CD4-positive, alpha-beta T cell (primary cell): ENCODE data around the gene SIDT2. TPM values are rescaled to one million over a fixed set of nuclear protein-coding genes. Genes with fewer than 3 reads are reported as not detected.
A peak's percentile ranks its signal among the peaks of the same experiment; 100 is the strongest.

Experiments
- ATAC-seq: fragments of 200-7000 bp; cut with Tn5 transposase; one replicate; pipeline ENCODE4 v1.10.0; 2022; ENCODE audit warnings: mild to moderate bottlenecking; ENCODE audit not compliant: poor library complexity
- CTCF ChIA-PET: fragments of 350-600 bp; sonication (Branson Sonifier 250); formaldehyde crosslinking; loops from one replicate; lab custom pipeline; 2021; ENCODE audit warnings: antibody characterized with exemption, inconsistent platforms; lab: Charles Lee
- POLR2A ChIA-PET: fragments of 350-600 bp; sonication (Branson Sonifier 250); formaldehyde crosslinking; loops from one replicate; lab custom pipeline; 2021; ENCODE audit warnings: antibody characterized with exemption, inconsistent platforms; lab: Charles Lee
- DNase-seq, 14 experiments: peaks; one replicate each; pipeline ENCODE4 v3.0.0-alpha.2; 2013 to 2020; ENCODE audit warnings: mixed read lengths in 2 of 14
- H3K27ac ChIP-seq, 2 donors: one replicate each; pipeline versions ENCODE4 v1.5.1 to v1.7.0; 2013; ENCODE audit warnings: low read length in 2 of 2, low read depth in 1 of 2, mild to moderate bottlenecking in 1 of 2
- H3K27me3 ChIP-seq, 2 experiments: 1 replicate in 1 of 2; 2 replicates in 1 of 2; pipeline versions ENCODE4 v1.6.1 to v1.7.0; 2013; ENCODE audit warnings: low read length in 2 of 2, control low read depth in 1 of 2, mild to moderate bottlenecking in 1 of 2, moderate library complexity in 1 of 2; ENCODE audit not compliant: insufficient read depth in 2 of 2, control insufficient read depth in 1 of 2
- H3K36me3 ChIP-seq: one replicate; pipeline ENCODE4 v1.6.1; 2013; ENCODE audit warnings: low read length, control low read depth; ENCODE audit not compliant: insufficient read depth
- H3K4me1 ChIP-seq: one replicate; pipeline ENCODE4 v1.6.1; 2013; ENCODE audit warnings: low read length, control low read depth; ENCODE audit not compliant: insufficient read depth
- H3K4me3 ChIP-seq: one replicate; pipeline ENCODE4 v1.5.1; 2013; ENCODE audit warnings: mild to moderate bottlenecking, low read length, moderate library complexity
- H3K9me3 ChIP-seq, 2 experiments: 1 replicate in 1 of 2; 2 replicates in 1 of 2; pipeline versions ENCODE4 v1.6.1 to v1.7.0; 2013; ENCODE audit warnings: low read length in 2 of 2, mild to moderate bottlenecking in 2 of 2, control low read depth in 1 of 2, moderate library complexity in 1 of 2; ENCODE audit not compliant: control insufficient read depth in 1 of 2, insufficient read depth in 1 of 2
- H3K27ac Mint-ChIP-seq: one replicate; pipeline ENCODE4 v1.8.0; 2020; ENCODE audit warnings: mixed read lengths
- H3K27me3 Mint-ChIP-seq: one replicate; pipeline ENCODE4 v1.8.0; 2021; ENCODE audit warnings: mixed read lengths
- H3K36me3 Mint-ChIP-seq: one replicate; pipeline ENCODE4 v1.8.0; 2021; ENCODE audit warnings: low read depth, mixed read lengths
- H3K4me1 Mint-ChIP-seq: one replicate; pipeline ENCODE4 v1.8.0; 2021; ENCODE audit warnings: low read depth, mixed read lengths
- H3K4me3 Mint-ChIP-seq: one replicate; pipeline ENCODE4 v1.8.0; 2020; ENCODE audit warnings: mild to moderate bottlenecking, mixed read lengths
- H3K9me3 Mint-ChIP-seq: one replicate; pipeline ENCODE4 v1.8.0; 2020; ENCODE audit warnings: mixed read lengths
- intact Hi-C, 2 experiments: fragments of 100-400 bp; cut with DNase I in 1 of 2; cut with micrococcal nuclease in 1 of 2; formaldehyde crosslinking; loops; one replicate each; pipeline versions ENCODE4 v1.15.1 to v1.9.0; 2023 to 2025; cut with DNase I, micrococcal nuclease
- total RNA-seq, 174 experiments: library from RNA in 2 of 174; stranded (reverse) in 2 of 174; gene quantifications; one replicate each; pipeline ENCODE4 v1.2.3 and lab custom pipeline; 2021 to 2026
- TF ChIP-seq, protein P1 (sequence below): fragments of 200-600 bp; IDR thresholded peaks from one replicate; pipeline ENCODE4 v1.8.0; 2022; ENCODE audit warnings: antibody characterized with exemption, mild to moderate bottlenecking

Gene SIDT2
- total RNA-seq, 2 experiments from 2014 or later, result 197 to 200 TPM

DNA sequence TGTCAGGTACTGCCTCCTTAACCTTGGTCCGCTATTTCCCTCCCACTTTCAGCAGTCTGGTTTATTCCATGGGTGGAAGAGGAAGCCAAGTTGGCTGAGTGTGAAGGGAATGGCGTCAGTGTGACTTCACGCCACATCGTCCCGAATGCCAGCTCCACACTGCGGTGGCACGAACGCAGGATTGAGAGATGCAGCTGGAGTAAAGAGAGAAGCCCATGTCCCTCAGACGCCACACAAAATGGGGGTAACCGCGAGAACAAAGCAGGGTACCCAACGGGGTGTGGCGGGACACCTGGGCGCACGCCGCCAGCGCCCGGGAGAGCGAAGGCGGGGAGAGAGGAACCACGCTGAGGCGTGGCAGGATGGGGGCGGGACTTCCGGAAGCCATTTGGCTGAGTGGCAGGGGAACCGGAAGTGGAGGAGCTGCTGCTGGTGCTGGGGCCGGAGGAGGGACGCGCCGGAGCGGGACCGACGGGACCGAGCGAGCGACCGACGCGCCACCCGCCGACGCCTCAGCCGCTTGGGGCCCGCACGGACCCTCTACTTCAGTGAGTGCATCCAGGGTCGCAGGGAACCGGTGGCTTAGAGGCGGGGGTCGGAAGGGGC is 34.6 kb upstream of the SIDT2 start, which contains the start of gene PAFAH1B2:
PAFAH1B2 (plus strand) TSS at position 417 of the 606 bp plus-strand sequence. CDS start 8,161 bp downstream, outside the sequence.
- peaks cover 18% of the 10 kb centered on the region for H3K36me3 ChIP-seq
- POLR2A ChIA-PET, result interaction anchor here (0.6 to 2.8 kb wide), 23 partner anchors 12 to 1428 kb away, joined by 3 to 60 read pairs (median 5); partner anchors contain the start of genes ARCN1, BUD13, CEP164 and PCSK7
- H3K4me1 ChIP-seq, result peaks cover 41% of the 10 kb centered on the region
- H3K27me3 ChIP-seq, result no peaks in the 10 kb centered on the region
- Mint-ChIP-seq H3K4me1 (peaks cover 45% of the 10 kb centered on the region), H3K9me3 (no peaks in the 10 kb centered on the region), H3K36me3 (peaks cover 44% of the 10 kb centered on the region), H3K27me3 (no peaks in the 10 kb centered on the region), H3K4me3 (peak within 1 kb of the TSS; percentile 98), H3K27ac (peak within 1 kb of the TSS; percentile 95)
- peak; percentile 88 to 98 (median 94) for DNase-seq
- no peaks in the 10 kb centered on the region for H3K9me3 ChIP-seq
- peak within 1 kb of the TSS; percentile 96 for H3K4me3 ChIP-seq
- ATAC-seq, result peak; percentile 88
- CTCF ChIA-PET, result interaction anchor here (0.7 to 1.3 kb wide), 3 partner anchors 82 to 361 kb away, joined by 3 to 4 read pairs (median 3); partner anchors contain the start of gene APOA5
- H3K27ac ChIP-seq, result peak within 1 kb of the TSS; percentile 61 to 74
- TF ChIP-seq, protein P1, sequence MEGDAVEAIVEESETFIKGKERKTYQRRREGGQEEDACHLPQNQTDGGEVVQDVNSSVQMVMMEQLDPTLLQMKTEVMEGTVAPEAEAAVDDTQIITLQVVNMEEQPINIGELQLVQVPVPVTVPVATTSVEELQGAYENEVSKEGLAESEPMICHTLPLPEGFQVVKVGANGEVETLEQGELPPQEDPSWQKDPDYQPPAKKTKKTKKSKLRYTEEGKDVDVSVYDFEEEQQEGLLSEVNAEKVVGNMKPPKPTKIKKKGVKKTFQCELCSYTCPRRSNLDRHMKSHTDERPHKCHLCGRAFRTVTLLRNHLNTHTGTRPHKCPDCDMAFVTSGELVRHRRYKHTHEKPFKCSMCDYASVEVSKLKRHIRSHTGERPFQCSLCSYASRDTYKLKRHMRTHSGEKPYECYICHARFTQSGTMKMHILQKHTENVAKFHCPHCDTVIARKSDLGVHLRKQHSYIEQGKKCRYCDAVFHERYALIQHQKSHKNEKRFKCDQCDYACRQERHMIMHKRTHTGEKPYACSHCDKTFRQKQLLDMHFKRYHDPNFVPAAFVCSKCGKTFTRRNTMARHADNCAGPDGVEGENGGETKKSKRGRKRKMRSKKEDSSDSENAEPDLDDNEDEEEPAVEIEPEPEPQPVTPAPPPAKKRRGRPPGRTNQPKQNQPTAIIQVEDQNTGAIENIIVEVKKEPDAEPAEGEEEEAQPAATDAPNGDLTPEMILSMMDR, result no peak
- intact Hi-C loops, result loop anchor here (2.0 to 10.0 kb wide), 3 partner anchors 33 to 181 kb away; partner anchors contain the start of genes CEP164 (in 1 of the 2) and SIDT2 (in 1 of the 2)

DNA sequence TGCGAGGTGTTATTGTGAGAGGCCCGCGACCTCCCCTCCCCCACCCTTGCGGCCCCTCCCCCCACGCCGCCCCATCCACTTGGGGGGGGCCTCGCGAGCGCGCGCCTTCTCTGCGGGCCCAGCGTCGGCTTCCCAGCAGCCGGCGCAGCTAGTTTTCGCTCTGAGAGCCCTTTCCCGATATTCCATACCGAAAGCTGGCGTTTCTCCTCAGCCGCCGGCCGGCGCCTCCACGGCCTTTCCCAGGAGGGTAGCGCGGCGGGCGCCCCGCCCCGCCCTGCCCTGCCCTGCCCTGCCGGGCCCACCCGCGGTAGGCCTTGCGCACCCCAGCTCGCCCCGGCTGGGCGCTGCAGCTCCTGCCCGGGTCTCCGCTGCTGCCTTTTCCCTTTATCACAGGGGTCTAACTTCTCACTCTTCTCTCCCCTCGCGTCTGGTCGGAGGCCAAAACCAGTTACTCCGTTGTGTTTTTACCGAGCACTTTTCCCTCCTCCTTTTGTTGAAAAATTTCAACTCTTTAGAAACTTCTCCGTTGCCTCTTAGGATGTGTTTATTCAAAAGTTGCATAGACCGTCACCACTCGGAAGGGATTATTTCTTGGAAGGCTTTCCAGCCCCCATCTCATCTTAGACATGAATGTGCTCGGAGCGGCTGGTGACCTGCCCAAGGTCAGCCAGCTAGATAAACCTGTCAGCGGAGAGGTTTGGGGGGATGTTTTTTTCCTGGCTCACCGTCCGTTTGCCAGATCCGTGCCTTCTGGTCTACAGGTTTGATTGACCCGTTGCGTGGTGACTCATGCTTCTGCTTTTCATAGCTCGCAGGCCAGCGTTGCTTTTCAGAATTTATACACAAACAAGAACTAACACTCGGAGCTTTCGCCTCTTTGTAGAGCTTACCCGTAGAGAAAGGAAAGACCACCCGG is 33.8 kb upstream of the SIDT2 start:
- ATAC-seq, result peak; percentile 48
- H3K36me3 Mint-ChIP-seq, result peaks cover 48% of the 10 kb centered on the region
- POLR2A ChIA-PET, result interaction anchor here (0.6 to 2.8 kb wide), 23 partner anchors 11 to 1427 kb away, joined by 3 to 60 read pairs (median 4); partner anchors contain the start of genes ARCN1, BUD13, CEP164 and PCSK7

More for the DNA sequence above, 33.8 kb upstream of the SIDT2 start:
- H3K27ac Mint-ChIP-seq, result peak overlapping the region; percentile 95
- H3K4me1 ChIP-seq, result peaks cover 45% of the 10 kb centered on the region
- H3K4me3 ChIP-seq, result peak overlapping the region; percentile 96
- DNase-seq, result peak in 7 of 14 experiments; percentile 8 to 67 (median 19)
- peaks cover 48% of the 10 kb centered on the region for H3K4me1 Mint-ChIP-seq
- H3K27me3 ChIP-seq, result no peaks in the 10 kb centered on the region
- no peaks in the 10 kb centered on the region for H3K27me3 Mint-ChIP-seq
- peak overlapping the region; percentile 3 to 61 for H3K27ac ChIP-seq
- peaks cover 20% of the 10 kb centered on the region for H3K36me3 ChIP-seq
- CTCF ChIA-PET, result interaction anchor here (1.0 to 1.3 kb wide), 3 partner anchors 81 to 354 kb away, joined by 3 to 4 read pairs (median 3); partner anchors contain the start of gene APOA5
- no peaks in the 10 kb centered on the region for H3K9me3 Mint-ChIP-seq
- H3K9me3 ChIP-seq, result no peaks in the 10 kb centered on the region
- intact Hi-C loops, result loop anchor here (1.0 to 10.0 kb wide), 4 partner anchors 33 to 180 kb away; partner anchors contain the start of genes SIDT2 (in 2 of the 2) and CEP164 (in 1 of the 2)
- TF ChIP-seq, protein P1, result no peak
- H3K4me3 Mint-ChIP-seq, result peak overlapping the region; percentile 98
